ENCODE results near the gene PROSER1. TPM values are rescaled to one million over a fixed set of nuclear protein-coding genes. Genes with fewer than 3 reads are reported as not detected.

The PROSER1 gene
- total and polyA plus RNA-seq, 9 of the 15 experiments (the other 6 are each of a cell fraction or from before 2014, with no cell fraction given), result 9.2 to 36.2 (median 10.4) TPM

- TF ChIP-seq XRCC3 (IDR thresholded peaks at IDR 0.05) (no peak), CCAR2 (IDR thresholded peaks at IDR 0.05; ENCODE audit: low read depth, low read length) (no peak), CREBBP (IDR thresholded peaks at IDR 0.05; ENCODE audit: low read depth, low read length) (no peak), GATA2 (CRISPR knock-in tag; IDR thresholded peaks at IDR 0.05) (no peak), MYBL2 (IDR thresholded peaks at IDR 0.05; ENCODE audit: low read depth) (no peak; the same call in 1 of the 2 replicates), MYBL2 (CRISPR knock-in tag; IDR thresholded peaks at IDR 0.05; ENCODE audit: borderline replicate concordance) (no peak), JUNB (CRISPR knock-in tag; conservative IDR thresholded peaks at IDR 0.05) (no peak), DMBX1 (CRISPR knock-in tag; IDR thresholded peaks at IDR 0.05; ENCODE audit: borderline replicate concordance) (no peak), UBTF (IDR thresholded peaks at IDR 0.05; ENCODE audit: borderline replicate concordance in 1 of 2, low read depth in 2 of 2, low read length in 2 of 2) (peak; percentile 6 to 11; a peak in 1 of 4 replicates), KDM1A (IDR thresholded peaks at IDR 0.05) (no peak), TCF15 (CRISPR knock-in tag; IDR thresholded peaks at IDR 0.05) (no peak), MXI1 (IDR thresholded peaks at IDR 0.05; ENCODE audit: low read depth, low read length) (no peak), ZBED1 (IDR thresholded peaks at IDR 0.05) (no peak), ARHGAP35 (IDR thresholded peaks at IDR 0.05; ENCODE audit: partially characterized antibody) (no peak), BRF2 (IDR thresholded peaks at IDR 0.05; ENCODE audit: borderline replicate concordance, insufficient read depth, insufficient read length) (no peak), ZFP1 (CRISPR knock-in tag; IDR thresholded peaks at IDR 0.05) (no peak), THAP7 (CRISPR knock-in tag; IDR thresholded peaks at IDR 0.05) (no peak), SAFB2 (IDR thresholded peaks at IDR 0.05; ENCODE audit: borderline replicate concordance, low read depth, low read length, severe bottlenecking) (no peak), GTF2B (IDR thresholded peaks at IDR 0.05; ENCODE audit: extremely low read depth, insufficient read length) (no peak), E2F5 (CRISPR knock-in tag; IDR thresholded peaks at IDR 0.05) (no peak)
- TF ChIP-seq, protein P1, sequence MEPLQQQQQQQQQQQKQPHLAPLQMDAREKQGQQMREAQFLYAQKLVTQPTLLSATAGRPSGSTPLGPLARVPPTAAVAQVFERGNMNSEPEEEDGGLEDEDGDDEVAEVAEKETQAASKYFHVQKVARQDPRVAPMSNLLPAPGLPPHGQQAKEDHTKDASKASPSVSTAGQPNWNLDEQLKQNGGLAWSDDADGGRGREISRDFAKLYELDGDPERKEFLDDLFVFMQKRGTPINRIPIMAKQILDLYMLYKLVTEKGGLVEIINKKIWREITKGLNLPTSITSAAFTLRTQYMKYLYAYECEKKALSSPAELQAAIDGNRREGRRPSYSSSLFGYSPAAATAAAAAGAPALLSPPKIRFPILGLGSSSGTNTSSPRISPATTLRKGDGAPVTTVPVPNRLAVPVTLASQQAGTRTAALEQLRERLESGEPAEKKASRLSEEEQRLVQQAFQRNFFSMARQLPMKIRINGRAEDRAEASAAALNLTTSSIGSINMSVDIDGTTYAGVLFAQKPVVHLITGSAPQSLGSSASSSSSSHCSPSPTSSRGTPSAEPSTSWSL (CRISPR knock-in tag; IDR thresholded peaks at IDR 0.05; ENCODE audit: borderline replicate concordance), result no peak
Observed at GRCh38 chr13:39037880-39038568, at the start of gene PROSER1, which contains the start of gene NHLRC3 (continued).
